Central memory CD8-positive, alpha-beta T cell (primary cell): ENCODE measurements around the gene C12orf42.

Source experiments
- ATAC-seq: fragments of 150-1000 bp; cut with Tn5 transposase; replicated peaks from 2 replicates; pipeline ENCODE4 v1.10.0; 2022; ENCODE audit warnings: mild to moderate bottlenecking, moderate FRiP score, moderate number of reproducible peaks; ENCODE audit not compliant: poor library complexity, severe bottlenecking; ENCODE audit errors: extremely low read depth
- DNase-seq, 2 donors: peaks; one replicate each; pipeline ENCODE4 v3.0.0; 2021; ENCODE audit warnings: low spot score in 2 of 2
- H3K27ac Mint-ChIP-seq: one replicate; pipeline ENCODE4 v1.8.0; 2022; ENCODE audit warnings: low read depth, mild to moderate bottlenecking, moderate library complexity, mixed read lengths
- H3K27me3 Mint-ChIP-seq: one replicate; pipeline ENCODE4 v1.8.0; 2022; ENCODE audit warnings: mixed read lengths
- H3K36me3 Mint-ChIP-seq: one replicate; pipeline ENCODE4 v1.8.0; 2022; ENCODE audit warnings: mild to moderate bottlenecking, moderate library complexity, mixed read lengths; ENCODE audit not compliant: insufficient read depth
- H3K4me1 Mint-ChIP-seq: one replicate; pipeline ENCODE4 v1.8.0; 2022; ENCODE audit warnings: mixed read lengths
- H3K4me3 Mint-ChIP-seq: one replicate; pipeline ENCODE4 v1.8.0; 2022; ENCODE audit warnings: mild to moderate bottlenecking, moderate library complexity, mixed read lengths
- H3K9me3 Mint-ChIP-seq: one replicate; pipeline ENCODE4 v1.8.0; 2022; ENCODE audit warnings: mixed read lengths

Gene C12orf42

DNA sequence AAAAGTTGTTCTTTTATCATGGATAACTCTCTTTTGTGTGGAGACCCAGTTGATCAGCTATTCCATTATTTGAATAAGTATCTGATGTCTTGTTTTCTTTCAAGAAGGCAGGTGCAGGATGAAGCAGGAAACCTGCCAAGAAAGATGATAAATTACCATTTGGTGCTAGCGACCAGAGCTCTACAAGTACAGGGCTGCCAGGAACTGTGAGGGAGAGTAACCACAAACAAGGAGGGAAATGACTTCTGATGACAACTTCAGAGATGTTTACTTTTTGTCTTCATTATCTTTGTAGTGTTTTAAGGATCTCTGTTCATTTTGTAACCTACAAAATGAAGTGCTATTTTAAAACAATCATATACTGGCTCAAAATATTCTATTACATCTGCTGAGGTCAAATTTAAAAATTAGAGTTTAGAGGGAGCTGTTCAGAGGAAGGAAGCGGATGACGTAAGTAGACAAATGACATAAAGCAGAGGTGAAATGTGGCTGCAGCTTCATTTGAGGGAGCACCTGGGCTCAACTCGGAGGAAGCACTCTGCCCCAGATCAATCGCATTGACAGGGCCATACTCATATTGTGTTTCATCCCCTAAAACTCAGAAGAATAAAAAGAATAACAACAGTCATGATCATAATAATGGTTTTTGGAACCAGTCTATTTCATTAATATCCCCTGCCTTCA lies 226.8 kb downstream of the C12orf42 start:
- H3K27me3 Mint-ChIP-seq = no peaks in the 10 kb centered on the region
- peaks cover 2% of the 10 kb centered on the region for H3K36me3 Mint-ChIP-seq
- H3K4me3 Mint-ChIP-seq = peak overlapping the region; percentile 4
- DNase-seq (peak in 1 of 2 donors; percentile 17), ATAC-seq (peak; percentile 74)
- peak overlapping the region; percentile 58 for H3K27ac Mint-ChIP-seq
- H3K4me1 Mint-ChIP-seq = peaks cover 23% of the 10 kb centered on the region
- H3K9me3 Mint-ChIP-seq = no peaks in the 10 kb centered on the region

DNA sequence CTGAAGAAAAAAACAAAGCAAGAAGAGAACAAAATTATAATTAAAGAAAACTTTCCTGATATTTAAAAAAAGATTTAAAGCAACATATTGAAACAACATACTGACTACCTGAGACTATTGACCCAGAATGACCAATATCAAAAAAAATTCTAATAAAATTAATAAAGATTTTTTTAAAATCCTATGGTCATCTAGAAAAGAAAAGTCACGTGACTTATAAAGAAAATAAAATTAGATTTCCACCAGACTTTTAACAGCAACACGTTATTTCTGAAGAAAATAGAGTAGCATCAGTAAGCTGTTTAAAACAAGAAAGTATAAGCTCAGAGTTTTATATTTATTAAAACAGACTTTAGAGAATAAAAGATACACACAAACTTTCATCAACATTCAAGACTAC lies 238.0 kb downstream of the C12orf42 start:
- Mint-ChIP-seq H3K36me3 (no peaks in the 10 kb centered on the region), H3K9me3 (no peaks in the 10 kb centered on the region), H3K27me3 (no peaks in the 10 kb centered on the region), H3K4me1 (no peaks in the 10 kb centered on the region), H3K27ac (no peak overlapping the region), H3K4me3 (no peak overlapping the region)
- DNase-seq (no peak), ATAC-seq (no peak)
